HG03354 (cell line): ENCODE results near the gene CD2.

ENCODE experiments used
- ATAC-seq: cut with Tn5 transposase; IDR thresholded peaks from one replicate; pipeline ENCODE4 v1.9.1; 2021; ENCODE audit warnings: mild to moderate bottlenecking; ENCODE audit not compliant: unreplicated experiment, poor library complexity, severe bottlenecking

Gene CD2

GRCh38 chr1:116769994-116770393 lies 15.8 kb downstream of the CD2 start:
- peak; percentile 11 for ATAC-seq

DNA sequence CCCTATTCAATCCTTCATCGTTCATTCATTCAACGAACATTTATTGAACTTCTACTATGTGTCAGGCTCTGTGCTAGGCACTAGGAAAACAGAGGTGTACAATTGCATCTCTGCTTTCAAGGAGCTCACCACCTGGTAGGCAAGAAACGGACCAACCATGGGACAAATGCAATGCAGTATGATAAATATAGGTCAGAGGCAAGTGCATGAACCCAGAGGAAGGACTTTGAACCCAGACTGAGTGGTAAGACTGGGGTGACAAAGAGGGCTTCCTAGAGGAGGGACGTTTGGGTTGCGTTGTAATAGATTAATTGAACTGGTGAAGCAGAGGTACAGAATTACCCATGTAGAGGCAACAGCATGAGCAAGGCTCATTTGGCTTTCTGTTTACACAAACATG lies 16.4 kb downstream of the CD2 start:
- ATAC-seq: no peak

DNA sequence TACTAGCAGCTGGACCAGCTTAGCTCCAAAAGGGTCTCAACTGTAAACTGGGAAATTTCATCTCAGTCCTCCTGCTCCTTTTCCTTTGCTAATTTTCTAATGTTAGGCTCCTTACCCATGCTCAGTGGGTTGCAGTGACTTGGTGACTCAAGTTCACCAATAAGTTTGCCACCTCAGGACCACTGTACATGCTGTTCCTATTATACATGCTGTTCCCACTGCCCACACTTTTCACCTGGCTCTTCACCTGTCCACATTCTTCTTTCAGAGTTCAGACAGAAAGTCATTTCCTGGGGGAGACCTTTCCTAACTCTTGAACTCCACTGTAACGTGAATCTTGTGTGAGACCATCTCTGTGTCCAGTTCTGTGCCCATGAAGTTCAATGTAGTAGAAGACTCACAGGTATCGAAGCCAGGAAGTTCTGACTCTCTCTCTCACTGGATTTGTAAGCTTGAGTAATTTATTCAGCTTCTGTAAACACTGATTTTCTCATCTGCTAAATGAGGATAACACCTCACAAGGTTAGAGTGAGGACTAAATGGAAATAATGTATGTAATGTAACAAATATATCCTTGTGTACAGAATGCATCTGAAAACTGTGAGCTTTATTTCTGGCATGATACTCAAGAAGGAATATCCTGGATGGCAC lies 17.9 kb downstream of the CD2 start:
- ATAC-seq: no peak

DNA sequence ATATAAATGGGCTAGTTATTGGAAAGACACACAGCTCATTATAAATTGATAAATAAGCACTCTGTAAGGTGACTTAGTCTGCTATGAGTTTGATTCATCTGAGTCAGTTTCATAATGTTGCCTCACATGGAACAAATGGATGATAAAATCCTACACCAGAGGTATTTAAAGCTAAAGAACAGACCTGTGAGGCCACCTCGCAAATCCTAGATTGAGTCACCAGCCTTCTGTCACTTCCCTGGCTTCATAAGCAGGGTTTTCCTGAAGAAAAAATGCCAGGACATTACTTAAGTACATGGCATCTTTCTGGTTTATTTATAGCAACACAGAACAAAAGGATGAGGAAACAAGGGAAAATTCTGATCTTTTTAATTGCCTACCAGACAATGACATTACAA lies 18.4 kb downstream of the CD2 start:
- no peak for ATAC-seq

DNA sequence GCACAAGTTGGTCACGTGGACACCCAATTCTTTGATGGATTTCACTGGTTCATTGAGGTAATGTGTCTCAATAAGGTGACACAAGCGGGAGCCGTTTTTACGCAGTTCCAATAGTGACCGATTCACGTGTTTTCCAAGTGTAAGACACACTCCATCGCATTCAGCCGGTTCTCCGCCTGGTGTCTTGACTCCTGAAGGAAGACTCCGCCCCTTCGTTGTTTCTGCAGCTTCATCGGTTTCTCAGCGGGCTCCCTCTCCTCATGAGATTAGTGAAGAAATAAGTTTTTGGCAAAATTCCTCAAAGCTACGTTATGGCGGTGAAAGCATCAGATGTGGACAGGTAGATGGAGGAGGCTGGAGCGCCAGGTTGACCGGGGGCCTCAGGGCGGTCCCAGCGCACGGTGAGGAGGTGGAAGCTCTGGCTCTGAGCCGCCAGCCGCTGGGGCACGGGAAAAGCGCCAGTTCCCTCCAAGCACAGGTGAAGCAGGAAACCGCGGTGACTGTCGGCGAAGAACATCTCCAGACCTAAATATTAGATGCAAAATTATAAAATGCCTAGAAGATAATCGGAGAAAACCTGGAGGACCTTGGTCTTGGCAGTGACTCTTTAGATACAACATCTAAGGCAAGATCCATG lies 21.0 kb downstream of the CD2 start:
- ATAC-seq: no peak

DNA sequence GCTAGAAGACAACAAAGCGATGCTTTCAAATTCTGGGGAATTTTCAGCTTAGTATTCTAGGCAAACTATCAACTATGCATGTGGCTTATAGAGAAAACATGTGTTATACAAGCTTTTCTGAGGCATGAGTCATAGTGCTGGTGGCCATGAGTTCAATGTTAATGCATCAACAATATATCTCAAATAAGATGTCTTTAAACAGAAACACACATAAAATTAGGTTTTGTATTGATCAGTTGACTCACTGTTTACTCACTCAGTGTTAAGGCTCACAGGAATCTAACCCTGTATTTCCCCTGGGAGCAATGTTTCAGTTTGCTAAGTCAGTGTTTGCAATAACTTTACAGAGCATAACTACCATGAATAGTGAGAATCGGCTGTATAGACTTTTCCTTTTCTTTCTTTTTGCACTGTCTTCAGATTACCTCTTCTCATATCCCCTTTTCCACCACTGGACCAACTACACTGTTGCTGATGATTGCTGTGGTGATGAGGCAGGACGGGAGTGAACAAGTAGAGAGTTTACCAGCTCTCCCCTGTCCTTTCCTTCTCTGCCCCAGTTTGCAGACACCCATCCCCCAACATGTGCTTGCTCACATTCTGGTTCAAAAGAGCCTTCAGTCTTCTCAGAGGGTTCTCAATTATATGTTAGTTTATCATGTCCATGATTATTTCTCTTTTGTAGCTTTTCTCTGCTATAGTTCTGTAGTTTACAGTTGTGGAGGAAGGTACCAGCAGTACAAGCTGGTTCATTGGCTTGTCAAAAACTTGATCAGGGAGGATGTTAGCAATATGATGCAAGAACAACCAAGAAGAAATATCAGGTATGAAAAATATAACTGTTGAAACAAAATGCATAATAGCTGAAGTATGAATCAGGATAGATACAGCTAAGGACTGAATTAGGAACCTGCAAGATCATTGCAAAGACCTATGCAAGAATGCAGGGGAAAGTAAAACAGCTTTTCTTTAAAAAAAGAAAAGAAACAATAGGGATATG lies 23.9 kb downstream of the CD2 start:
- ATAC-seq: peak; percentile 48

DNA sequence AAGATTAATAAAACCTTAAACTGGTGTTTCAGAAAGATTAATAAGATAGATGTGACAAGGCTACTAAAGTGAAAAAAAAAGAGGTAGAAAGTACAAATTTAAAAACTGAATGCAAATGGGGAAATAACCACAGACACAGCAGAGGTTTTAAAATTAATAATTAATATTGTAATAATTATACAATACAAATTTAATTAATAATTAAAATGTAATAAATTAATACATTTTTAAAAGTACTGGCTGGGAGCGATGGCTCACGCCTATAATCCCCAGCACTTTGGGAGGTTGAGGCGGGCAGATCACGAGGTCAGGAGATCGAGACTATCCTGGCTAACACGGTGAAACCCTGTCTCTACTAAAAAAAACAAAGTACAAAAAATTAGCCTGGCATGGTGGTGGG lies 26.8 kb downstream of the CD2 start:
- no peak for ATAC-seq

- ATAC-seq: no peak
Measured at GRCh38 chr1:116785006-116785405, 30.8 kb downstream of the CD2 start.

DNA sequence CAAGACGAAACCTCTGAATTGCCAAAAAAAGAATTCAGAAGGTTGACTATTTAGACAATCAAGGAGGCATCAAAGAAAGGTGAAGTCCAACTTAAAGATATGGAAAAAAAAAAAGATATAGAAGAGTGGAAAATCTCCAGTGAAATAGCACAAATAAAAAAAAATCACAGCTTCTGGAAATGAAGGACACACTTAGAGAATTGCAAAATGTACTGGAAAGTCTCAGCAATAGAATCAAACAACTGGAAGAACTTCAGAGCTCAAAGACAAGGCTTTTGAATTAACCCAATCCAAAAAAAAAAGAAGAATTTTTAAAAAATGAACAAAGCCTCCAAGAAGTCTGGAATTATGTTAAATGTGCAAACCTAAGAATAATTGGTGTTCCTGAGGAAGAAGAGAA lies 31.8 kb downstream of the CD2 start:
- ATAC-seq: no peak

GRCh38 chr1:116791727-116792126 lies 37.5 kb downstream of the CD2 start:
- no peak for ATAC-seq

DNA sequence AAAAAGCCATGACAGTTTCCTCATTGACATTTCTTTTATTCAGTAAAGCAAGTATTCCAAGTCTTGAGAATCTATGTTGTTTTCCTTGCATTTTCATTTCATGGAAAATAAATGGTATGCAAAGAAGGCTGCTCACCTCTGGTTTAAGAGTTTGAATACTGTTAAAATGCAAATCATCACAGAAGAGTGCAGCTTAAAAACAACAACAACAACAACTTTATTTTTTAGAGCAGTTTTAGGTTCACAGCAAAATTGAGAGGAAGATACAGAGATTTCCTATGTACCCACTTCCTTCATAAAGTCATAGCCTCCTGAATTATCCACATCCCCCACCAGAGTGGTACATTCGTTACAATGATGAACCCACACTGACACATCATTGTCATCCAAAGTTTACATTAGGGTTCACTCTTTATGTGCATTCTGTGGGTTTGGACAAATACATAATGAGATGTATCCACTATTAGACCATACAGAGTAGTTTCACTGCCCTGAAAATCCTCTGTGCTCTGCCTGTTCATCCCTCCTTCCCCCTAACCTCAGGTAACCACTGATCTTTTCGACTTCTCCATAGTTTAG lies 39.2 kb downstream of the CD2 start:
- ATAC-seq: no peak

DNA sequence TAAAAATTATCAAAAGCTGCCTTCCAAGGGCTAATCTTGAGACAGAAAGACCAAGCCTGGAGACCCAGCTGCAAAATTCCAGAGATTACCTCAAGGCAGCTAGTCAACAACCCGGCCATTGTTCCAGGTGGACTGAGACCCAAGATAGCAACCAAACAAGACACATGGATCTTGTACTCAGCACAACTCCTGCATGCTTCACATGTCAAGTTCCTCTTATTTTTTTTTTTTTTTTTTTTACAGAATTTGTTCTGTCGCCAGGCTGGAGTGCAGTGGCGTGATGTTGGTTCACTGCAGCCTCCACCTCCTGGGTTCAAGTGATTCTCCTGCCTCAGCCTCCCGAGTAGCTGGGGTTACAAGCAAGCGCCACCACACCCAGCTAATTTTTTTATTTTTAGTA lies 40.1 kb downstream of the CD2 start:
- ATAC-seq: no peak

GRCh38 chr1:116794804-116795481 lies 40.7 kb downstream of the CD2 start:
- peak; percentile 91 for ATAC-seq

DNA sequence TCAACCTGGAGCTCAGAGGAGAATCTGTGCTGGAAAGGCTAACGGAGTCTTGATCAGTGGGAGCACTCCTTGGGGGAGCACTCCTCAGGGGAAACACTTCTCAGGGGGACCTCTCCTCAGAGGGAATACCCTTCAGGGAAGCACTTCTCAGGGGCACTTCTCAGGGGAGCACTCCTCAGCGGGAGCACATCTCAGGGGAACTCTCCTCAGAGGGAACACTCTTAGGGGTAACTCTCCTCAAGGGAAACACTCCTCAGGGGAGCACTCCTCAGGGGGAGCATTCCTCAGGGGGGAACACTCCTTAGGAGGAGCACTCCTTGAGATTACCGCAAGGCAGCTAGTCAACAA lies 41.2 kb downstream of the CD2 start:
- no peak for ATAC-seq

DNA sequence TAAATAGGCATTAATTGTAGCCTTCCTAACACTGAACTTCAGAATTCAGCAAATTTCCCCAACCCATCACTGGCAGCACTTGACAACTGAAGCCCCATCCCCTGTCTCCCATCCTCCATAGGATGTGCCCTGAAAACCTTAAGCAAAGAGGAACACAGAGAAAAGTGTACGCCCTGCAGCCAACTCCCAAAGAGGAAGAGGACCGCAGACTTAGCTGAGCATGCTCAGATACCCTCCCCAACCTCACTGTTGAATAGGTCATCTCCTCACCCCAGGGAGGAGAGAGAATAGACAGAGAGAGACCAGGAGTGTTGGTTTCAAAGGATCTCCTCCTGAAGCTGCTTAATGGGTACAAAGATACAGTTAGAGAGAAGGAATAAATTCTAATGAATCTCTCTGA lies 50.5 kb downstream of the CD2 start:
- no peak for ATAC-seq

GRCh38 chr1:116805398-116805797 lies 51.2 kb downstream of the CD2 start:
- no peak for ATAC-seq

- no peak for ATAC-seq
Measured at GRCh38 chr1:116806245-116806644, 52.0 kb downstream of the CD2 start.

- ATAC-seq: no peak
Measured at GRCh38 chr1:116806671-116807070, 52.4 kb downstream of the CD2 start.

DNA sequence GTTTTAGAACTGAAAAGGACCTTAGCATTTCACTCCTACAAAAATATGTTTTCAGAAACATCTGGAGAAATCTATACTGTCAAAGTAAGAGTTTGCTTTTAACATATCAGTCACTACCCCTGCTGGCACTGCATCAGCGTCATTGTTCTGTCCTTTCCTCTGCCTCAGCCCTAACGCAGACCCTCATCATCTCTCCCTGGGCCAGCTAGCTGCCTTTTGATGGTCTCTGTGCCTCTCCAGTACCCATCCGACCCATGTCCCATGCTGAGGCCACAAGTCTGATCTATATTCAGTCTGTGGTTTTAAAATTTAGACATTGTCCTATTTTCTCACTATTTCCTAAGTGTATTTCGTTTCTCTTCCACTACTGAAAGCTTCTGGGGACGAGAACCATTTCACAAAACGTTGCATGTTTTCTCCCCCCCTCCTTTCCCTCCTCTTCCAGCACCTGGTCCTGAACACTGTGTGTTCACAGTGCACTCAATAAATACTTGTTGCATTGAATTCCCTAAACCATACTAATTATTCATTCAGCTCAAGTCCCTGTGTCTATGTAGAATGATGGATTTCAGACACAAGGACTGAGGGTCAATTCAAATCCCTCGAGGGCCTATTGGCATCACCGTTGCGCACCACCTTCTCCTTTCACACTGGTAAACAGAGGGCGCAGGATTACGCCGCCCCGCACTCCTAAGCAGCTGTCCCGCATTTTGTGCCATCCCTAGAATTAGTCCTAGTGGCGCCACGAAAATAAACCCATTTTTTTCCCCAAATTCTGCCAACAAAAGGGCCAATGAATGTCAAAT lies 53.4 kb downstream of the CD2 start:
- ATAC-seq: no peak
